ENCODE data around the gene CHST3. TPM values are rescaled to one million over a fixed set of nuclear protein-coding genes. Genes with fewer than 3 reads are reported as not detected.
"Not testable (repeated sequence)": the region's sequence is repeated elsewhere in the genome, so short reads cannot be mapped to it uniquely, and the experiment has no call there.

Gene CHST3
- total RNA-seq, 2 experiments from 2014 or later = not detected

DNA sequence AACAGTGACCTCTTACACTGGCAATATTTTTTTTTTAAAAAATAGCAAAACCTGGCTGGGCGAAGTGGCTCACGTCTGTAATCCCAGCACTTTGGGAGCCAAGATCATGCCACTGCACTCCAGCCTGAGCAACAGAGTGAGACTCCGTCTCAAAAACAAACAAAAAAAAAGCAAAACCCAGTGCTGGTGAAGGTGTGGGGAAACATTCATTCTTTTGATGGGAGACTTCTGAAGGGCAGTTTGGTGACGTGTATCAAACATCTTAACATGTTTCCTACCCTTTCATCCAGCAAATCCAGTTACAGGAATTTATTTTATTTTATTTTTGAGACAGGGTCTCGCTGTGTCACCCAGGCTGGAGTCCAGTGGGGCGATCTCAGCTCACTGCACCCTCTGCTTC lies 58.0 kb downstream of the CHST3 start:
- Mint-ChIP-seq H3K36me3 (no peaks in the 10 kb centered on the region), H3K27me3 (peaks cover 10% of the 10 kb centered on the region), H3K4me3 (no peak overlapping the region), H3K4me1 (peaks cover 5% of the 10 kb centered on the region), H3K9me3 (no peaks in the 10 kb centered on the region), H3K27ac (no peak overlapping the region)
- no peak for ATAC-seq (ENCODE audit: low read depth)
- POLR2A ChIA-PET = no interaction called here
- DNase-seq = no peak

GRCh38 chr10:72024596-72024995 lies 60.4 kb downstream of the CHST3 start:
- peaks cover 5% of the 10 kb centered on the region for H3K4me1 Mint-ChIP-seq

DNA sequence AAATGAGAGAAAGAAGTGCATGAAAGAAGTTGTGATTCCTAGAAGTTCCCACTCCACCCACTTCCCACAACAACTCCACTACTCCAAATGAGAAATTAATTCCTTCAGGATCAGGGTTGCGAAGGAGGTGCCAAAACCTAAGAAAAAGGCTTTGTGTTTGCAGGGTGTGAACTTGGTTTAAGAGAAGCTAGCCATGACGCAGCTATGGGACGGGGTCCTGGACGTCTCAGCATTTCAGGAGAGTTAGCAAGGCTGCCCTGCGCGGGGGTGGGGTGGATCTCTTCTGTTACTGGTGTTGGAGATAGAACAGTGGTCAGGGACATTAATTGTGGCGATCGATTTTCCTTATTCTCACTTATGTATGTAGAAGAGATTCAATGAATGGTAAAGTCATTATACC lies 61.2 kb downstream of the CHST3 start:
- Mint-ChIP-seq H3K27ac (no peak overlapping the region), H3K9me3 (no peaks in the 10 kb centered on the region), H3K4me3 (no peak overlapping the region), H3K27me3 (peaks cover 11% of the 10 kb centered on the region), H3K4me1 (peaks cover 5% of the 10 kb centered on the region), H3K36me3 (no peaks in the 10 kb centered on the region)
- POLR2A ChIA-PET = no interaction called here
- DNase-seq (no peak), ATAC-seq (ENCODE audit: low read depth) (no peak)

More at GRCh38 chr10:72024596-72024995, 60.4 kb downstream of the CHST3 start:
- POLR2A ChIA-PET = no interaction called here
- DNase-seq = no peak
- Mint-ChIP-seq H3K36me3 (no peaks in the 10 kb centered on the region), H3K4me3 (no peak overlapping the region), H3K27ac (no peak overlapping the region), H3K27me3 (peaks cover 7% of the 10 kb centered on the region), H3K9me3 (no peaks in the 10 kb centered on the region)
- no peak for ATAC-seq (ENCODE audit: low read depth)

- Mint-ChIP-seq H3K27ac (no peak overlapping the region), H3K4me3 (no peak overlapping the region)
- POLR2A ChIA-PET = no interaction called here
Observed at GRCh38 chr10:72025832-72026231, 61.6 kb downstream of the CHST3 start.

GRCh38 chr10:72026278-72027111 lies 62.3 kb downstream of the CHST3 start:
- ATAC-seq (ENCODE audit: low read depth) (no peak), DNase-seq (no peak)
- H3K27me3 Mint-ChIP-seq = peaks cover 14% of the 10 kb centered on the region
- no peaks in the 10 kb centered on the region for H3K4me1 Mint-ChIP-seq
- no peaks in the 10 kb centered on the region for H3K36me3 Mint-ChIP-seq
- no peak overlapping the region for H3K27ac Mint-ChIP-seq
- POLR2A ChIA-PET = no interaction called here
- H3K9me3 Mint-ChIP-seq = no peaks in the 10 kb centered on the region
- no peak overlapping the region for H3K4me3 Mint-ChIP-seq

More at GRCh38 chr10:72025832-72026231, 61.6 kb downstream of the CHST3 start:
- ATAC-seq (ENCODE audit: low read depth) (no peak), DNase-seq (no peak)
- peaks cover 11% of the 10 kb centered on the region for H3K27me3 Mint-ChIP-seq
- H3K9me3 Mint-ChIP-seq = no peaks in the 10 kb centered on the region
- H3K4me1 Mint-ChIP-seq = peaks cover 5% of the 10 kb centered on the region
- H3K36me3 Mint-ChIP-seq = no peaks in the 10 kb centered on the region

- ATAC-seq (ENCODE audit: low read depth) (no peak), DNase-seq (no peak)
- no peaks in the 10 kb centered on the region for H3K4me1 Mint-ChIP-seq
- H3K9me3 Mint-ChIP-seq = no peaks in the 10 kb centered on the region
- H3K27me3 Mint-ChIP-seq = peaks cover 18% of the 10 kb centered on the region
- H3K27ac Mint-ChIP-seq = no peak overlapping the region
- H3K36me3 Mint-ChIP-seq = no peaks in the 10 kb centered on the region
- H3K4me3 Mint-ChIP-seq = no peak overlapping the region
- POLR2A ChIA-PET = no interaction called here
Observed at GRCh38 chr10:72027498-72027897, 63.3 kb downstream of the CHST3 start.

DNA sequence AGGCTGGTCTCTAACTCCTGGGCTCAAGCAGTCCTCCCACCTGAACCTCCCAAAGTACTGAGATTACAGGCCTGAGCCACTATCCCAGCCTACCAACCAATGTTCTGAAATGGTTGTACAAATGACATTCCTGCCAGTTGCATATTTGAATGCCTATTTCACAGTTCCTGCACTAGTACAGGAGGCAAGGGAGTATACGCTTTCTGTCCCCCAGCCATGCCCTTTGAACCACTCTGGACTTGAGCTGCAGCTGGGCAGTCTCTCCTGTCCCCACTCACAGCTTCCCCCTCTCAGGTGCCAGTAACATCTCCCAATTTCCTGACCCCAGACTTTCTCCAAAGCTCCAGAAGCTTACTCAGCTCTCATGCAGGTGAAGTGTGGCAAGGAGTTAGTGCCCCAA lies 65.2 kb downstream of the CHST3 start:
- Mint-ChIP-seq H3K9me3 (no peaks in the 10 kb centered on the region), H3K36me3 (no peaks in the 10 kb centered on the region), H3K27me3 (peaks cover 21% of the 10 kb centered on the region), H3K4me3 (no peak overlapping the region), H3K27ac (no peak overlapping the region), H3K4me1 (no peaks in the 10 kb centered on the region)
- DNase-seq = no peak
- POLR2A ChIA-PET = no interaction called here
- no peak for ATAC-seq (ENCODE audit: low read depth)

GRCh38 chr10:72030762-72031543 lies 66.8 kb downstream of the CHST3 start:
- DNase-seq = no peak
- POLR2A ChIA-PET = interaction anchor here (0.5 kb wide), 1 partner anchor 686 kb away, joined by 3 read pairs; no protein-coding TSS in a partner anchor
- no peaks in the 10 kb centered on the region for H3K4me1 Mint-ChIP-seq
- no peaks in the 10 kb centered on the region for H3K36me3 Mint-ChIP-seq
- no peak for ATAC-seq (ENCODE audit: low read depth)
- no peak overlapping the region for H3K4me3 Mint-ChIP-seq
- H3K9me3 Mint-ChIP-seq = no peaks in the 10 kb centered on the region
- no peak overlapping the region for H3K27ac Mint-ChIP-seq
- peaks cover 21% of the 10 kb centered on the region for H3K27me3 Mint-ChIP-seq

DNA sequence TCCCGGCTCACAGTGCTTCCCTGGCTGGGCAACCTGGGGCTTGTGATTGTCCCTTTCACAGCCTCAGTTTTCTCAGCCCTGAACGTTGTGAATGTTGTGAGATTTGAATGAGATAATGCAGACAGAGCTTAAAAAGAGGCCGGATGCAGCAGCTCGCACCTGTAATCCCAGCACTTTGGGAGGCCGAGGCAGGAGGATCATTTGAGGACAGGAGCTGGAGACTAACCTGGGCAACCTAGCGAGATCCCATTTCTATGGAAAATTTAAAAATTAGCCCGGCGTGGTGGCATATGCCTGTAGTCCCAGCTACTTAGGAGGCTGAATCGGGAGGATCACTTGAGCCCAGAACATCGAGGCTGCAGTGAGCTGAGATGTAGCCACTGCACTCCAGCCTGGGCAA lies 67.5 kb downstream of the CHST3 start:
- ATAC-seq (ENCODE audit: low read depth) = no peak
- Mint-ChIP-seq H3K27me3 (peaks cover 17% of the 10 kb centered on the region), H3K4me1 (no peaks in the 10 kb centered on the region), H3K9me3 (no peaks in the 10 kb centered on the region), H3K27ac (no peak overlapping the region), H3K4me3 (no peak overlapping the region), H3K36me3 (no peaks in the 10 kb centered on the region)
- POLR2A ChIA-PET = interaction anchor here (0.5 kb wide), 1 partner anchor 686 kb away, joined by 3 read pairs; no protein-coding TSS in a partner anchor
- DNase-seq = no peak

- H3K36me3 Mint-ChIP-seq; H3K9me3 Mint-ChIP-seq; POLR2A ChIA-PET; H3K4me3 Mint-ChIP-seq; H3K27ac Mint-ChIP-seq; ATAC-seq (ENCODE audit: low read depth); H3K4me1 Mint-ChIP-seq; DNase-seq: not testable (repeated sequence)
- peaks cover 17% of the 10 kb centered on the region for H3K27me3 Mint-ChIP-seq
Observed at GRCh38 chr10:72032409-72033162, 68.4 kb downstream of the CHST3 start.

DNA sequence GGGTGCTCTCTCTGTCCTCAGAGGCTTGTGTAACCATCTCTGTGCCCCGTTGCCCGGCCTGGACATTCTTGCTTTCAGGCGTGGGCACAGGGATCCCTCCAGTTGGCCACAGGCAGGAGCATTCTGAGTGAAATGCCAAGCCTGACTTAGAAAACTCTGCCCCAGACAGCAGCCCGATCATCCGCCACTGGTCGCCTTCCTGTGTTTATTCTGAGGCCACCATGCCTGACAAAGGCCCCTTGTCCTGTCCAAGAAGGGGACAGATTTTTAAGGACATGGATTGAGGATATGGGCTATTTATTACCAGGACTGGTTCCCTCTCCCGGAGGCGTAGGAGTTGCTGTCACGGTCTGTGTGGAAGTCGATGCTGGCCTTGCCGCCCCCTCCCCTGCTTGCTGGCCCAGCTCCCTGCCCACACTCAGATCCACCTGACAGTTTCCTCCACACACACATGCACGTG lies 69.9 kb downstream of the CHST3 start:
- DNase-seq (no peak), ATAC-seq (ENCODE audit: low read depth) (no peak)
- H3K27ac Mint-ChIP-seq = no peak overlapping the region
- no peaks in the 10 kb centered on the region for H3K9me3 Mint-ChIP-seq
- H3K27me3 Mint-ChIP-seq = peaks cover 17% of the 10 kb centered on the region
- no peak overlapping the region for H3K4me3 Mint-ChIP-seq
- H3K36me3 Mint-ChIP-seq = no peaks in the 10 kb centered on the region
- H3K4me1 Mint-ChIP-seq = no peaks in the 10 kb centered on the region
- POLR2A ChIA-PET = no interaction called here

DNA sequence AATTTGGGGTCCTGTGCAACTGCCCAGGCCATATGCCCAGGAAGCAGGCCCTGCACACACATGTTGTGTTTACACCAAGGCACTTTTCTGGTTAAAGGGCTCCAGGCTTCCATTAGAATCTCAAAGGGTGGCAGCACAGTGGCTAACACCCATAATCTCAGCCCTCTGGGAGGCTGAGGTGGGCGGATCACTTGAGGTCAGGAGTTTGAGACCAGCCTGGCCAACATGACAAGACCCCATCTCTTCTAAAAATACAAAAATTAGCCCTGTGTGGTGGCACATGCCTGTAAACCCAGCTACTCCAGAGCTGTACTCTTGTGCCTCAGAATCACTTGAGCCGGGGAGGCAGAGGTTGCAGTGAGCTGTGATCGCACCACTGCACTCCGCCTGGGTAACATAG lies 70.6 kb downstream of the CHST3 start:
- ATAC-seq (ENCODE audit: low read depth) (no peak), DNase-seq (no peak)
- POLR2A ChIA-PET = no interaction called here
- no peaks in the 10 kb centered on the region for H3K9me3 Mint-ChIP-seq
- peaks cover 14% of the 10 kb centered on the region for H3K27me3 Mint-ChIP-seq
- H3K27ac Mint-ChIP-seq = no peak overlapping the region
- H3K4me3 Mint-ChIP-seq = no peak overlapping the region
- H3K4me1 Mint-ChIP-seq = no peaks in the 10 kb centered on the region
- no peaks in the 10 kb centered on the region for H3K36me3 Mint-ChIP-seq

GRCh38 chr10:72035252-72035887 lies 71.2 kb downstream of the CHST3 start:
- Mint-ChIP-seq H3K4me1 (no peaks in the 10 kb centered on the region), H3K27me3 (peaks cover 12% of the 10 kb centered on the region), H3K4me3 (no peak overlapping the region), H3K27ac (no peak overlapping the region), H3K9me3 (no peaks in the 10 kb centered on the region), H3K36me3 (no peaks in the 10 kb centered on the region)
- POLR2A ChIA-PET = no interaction called here
- no peak for ATAC-seq (ENCODE audit: low read depth)
- DNase-seq = no peak
